Activated CD8-positive, alpha-beta T cell treated with anti-CD3 and anti-CD28 coated beads for 36 hours (primary cell): ENCODE measurements around the gene PLS1. TPM values are rescaled to one million over a fixed set of nuclear protein-coding genes. Genes with fewer than 3 reads are reported as not detected.

Experiments
- ATAC-seq: fragments of 200-7000 bp; cut with Tn5 transposase; one replicate; pipeline ENCODE4 v1.10.0; 2021; ENCODE audit warnings: mild to moderate bottlenecking, moderate library complexity
- CTCF ChIA-PET: fragments of 350-600 bp; sonication (Branson Sonifier 250); formaldehyde crosslinking; loops from one replicate; lab custom pipeline; 2021; ENCODE audit warnings: antibody characterized with exemption; lab: Charles Lee
- POLR2A ChIA-PET: fragments of 350-600 bp; sonication (Branson Sonifier 250); formaldehyde crosslinking; loops from one replicate; lab custom pipeline; 2021; ENCODE audit warnings: antibody characterized with exemption; lab: Charles Lee
- DNase-seq: peaks from one replicate; pipeline ENCODE4 v3.0.0-alpha.2; 2020
- H3K27ac Mint-ChIP-seq: one replicate; pipeline ENCODE4 v1.8.0; 2021; ENCODE audit warnings: mild to moderate bottlenecking, mixed read lengths
- H3K27me3 Mint-ChIP-seq: one replicate; pipeline ENCODE4 v1.8.0; 2021; ENCODE audit warnings: mixed read lengths
- H3K36me3 Mint-ChIP-seq: one replicate; pipeline ENCODE4 v1.8.0; 2021; ENCODE audit warnings: low read depth, mixed read lengths
- H3K4me1 Mint-ChIP-seq: one replicate; pipeline ENCODE4 v1.8.0; 2021; ENCODE audit warnings: low read depth, mixed read lengths
- H3K4me3 Mint-ChIP-seq: one replicate; pipeline ENCODE4 v1.8.0; 2021; ENCODE audit warnings: mild to moderate bottlenecking, moderate library complexity, mixed read lengths
- H3K9me3 Mint-ChIP-seq: one replicate; pipeline ENCODE4 v1.8.0; 2021; ENCODE audit warnings: mixed read lengths
- CTCF ChIP-seq: fragments of 200-600 bp; IDR thresholded peaks from one replicate; pipeline ENCODE4 v1.8.0; 2022; ENCODE audit warnings: antibody characterized with exemption, mild to moderate bottlenecking
- intact Hi-C: fragments of 100-400 bp; cut with micrococcal nuclease; formaldehyde crosslinking; loops from one replicate; pipeline ENCODE4 v1.10.0; 2022
- total RNA-seq, 2 experiments: library from RNA; stranded (reverse); gene quantifications; one replicate each; pipeline ENCODE4 v1.2.3, GENCODE V29; 2021

PLS1 gene
- total RNA-seq, 2 experiments from 2014 or later, result 4.7 to 5.6 TPM

GRCh38 chr3:142670120-142670519 lies 73.9 kb downstream of the PLS1 start:
- no peaks in the 10 kb centered on the region for H3K4me1 Mint-ChIP-seq
- ChIA-PET CTCF (no interaction called here), POLR2A (no interaction called here)
- H3K36me3 Mint-ChIP-seq, result no peaks in the 10 kb centered on the region
- no peak overlapping the region for H3K27ac Mint-ChIP-seq
- H3K9me3 Mint-ChIP-seq, result no peaks in the 10 kb centered on the region
- DNase-seq (no peak), ATAC-seq (no peak)
- no peak overlapping the region for H3K4me3 Mint-ChIP-seq
- TF ChIP-seq CTCF, result no peak
- intact Hi-C loops, result no loop called here
- no peaks in the 10 kb centered on the region for H3K27me3 Mint-ChIP-seq

GRCh38 chr3:142676151-142676550 lies 80.0 kb downstream of the PLS1 start:
- no peak for ATAC-seq
- TF ChIP-seq CTCF, result no peak
- Mint-ChIP-seq H3K4me3 (no peak overlapping the region), H3K9me3 (no peaks in the 10 kb centered on the region), H3K4me1 (no peaks in the 10 kb centered on the region), H3K27me3 (no peaks in the 10 kb centered on the region), H3K36me3 (peaks cover 1% of the 10 kb centered on the region), H3K27ac (no peak overlapping the region)
- ChIA-PET CTCF (no interaction called here), POLR2A (interaction anchor here (0.6 kb wide), 1 partner anchor 9 kb away, joined by 3 read pairs; no protein-coding TSS in a partner anchor)
- no peak for DNase-seq
- intact Hi-C loops, result no loop called here

DNA sequence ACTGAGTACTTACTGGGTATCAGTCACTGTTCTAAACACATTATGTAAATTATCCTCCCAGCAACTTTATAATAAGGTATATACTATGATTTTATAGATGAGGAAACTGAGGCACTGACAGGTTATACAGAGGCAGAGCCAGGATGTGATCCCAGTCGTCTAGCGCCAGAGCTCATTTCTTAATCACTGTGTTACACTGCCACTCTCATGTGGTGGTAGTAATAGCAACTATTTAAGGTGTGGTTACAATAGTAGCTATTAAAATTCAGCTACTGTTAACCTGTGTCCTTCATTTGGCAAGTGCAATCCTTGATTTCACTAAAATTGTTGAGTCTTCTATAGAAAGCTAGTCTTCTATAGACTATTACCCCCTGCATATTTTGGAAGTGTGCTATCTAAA lies 84.5 kb downstream of the PLS1 start:
- Mint-ChIP-seq H3K4me3 (no peak overlapping the region), H3K27me3 (no peaks in the 10 kb centered on the region), H3K36me3 (peaks cover 1% of the 10 kb centered on the region), H3K9me3 (no peaks in the 10 kb centered on the region), H3K27ac (no peak overlapping the region), H3K4me1 (no peaks in the 10 kb centered on the region)
- ATAC-seq (no peak), DNase-seq (no peak)
- intact Hi-C loops, result no loop called here
- TF ChIP-seq CTCF, result no peak
- ChIA-PET POLR2A (no interaction called here), CTCF (interaction anchor here (1.1 kb wide), 1 partner anchor 95 kb away, joined by 3 read pairs; no protein-coding TSS in a partner anchor)

- Mint-ChIP-seq H3K27ac (no peak overlapping the region), H3K9me3 (no peaks in the 10 kb centered on the region), H3K4me3 (no peak overlapping the region), H3K4me1 (peaks cover 5% of the 10 kb centered on the region), H3K27me3 (no peaks in the 10 kb centered on the region), H3K36me3 (peaks cover 2% of the 10 kb centered on the region)
- CTCF ChIA-PET, result no interaction called here
- DNase-seq (no peak), ATAC-seq (no peak)
- TF ChIP-seq CTCF, result no peak
- POLR2A ChIA-PET, result no interaction called here
- intact Hi-C loops, result no loop called here
Observed at GRCh38 chr3:142690613-142691012, 94.4 kb downstream of the PLS1 start.

- no peak overlapping the region for H3K4me3 Mint-ChIP-seq
- no peaks in the 10 kb centered on the region for H3K36me3 Mint-ChIP-seq
- ChIA-PET POLR2A (no interaction called here), CTCF (no interaction called here)
- peaks cover 5% of the 10 kb centered on the region for H3K4me1 Mint-ChIP-seq
- ATAC-seq (no peak), DNase-seq (no peak)
- no peak for TF ChIP-seq CTCF
- H3K27me3 Mint-ChIP-seq, result no peaks in the 10 kb centered on the region
- intact Hi-C loops, result no loop called here
- H3K27ac Mint-ChIP-seq, result no peak overlapping the region
- no peaks in the 10 kb centered on the region for H3K9me3 Mint-ChIP-seq
Observed at GRCh38 chr3:142691527-142691926, 95.3 kb downstream of the PLS1 start.
